Neural progenitor cell (in vitro differentiated cells): ENCODE measurements around the gene SLC2A10.

Experiments used
- EZH2phosphoT487 ChIP-seq: fragments of 200-600 bp; sonication (generic); IDR thresholded peaks from 2 replicates; pipeline ENCODE4 v1.6.1; 2017; ENCODE audit warnings: antibody characterized with exemption
- TF ChIP-seq, protein P1 (sequence below): fragments of 200-600 bp; sonication (generic); IDR thresholded peaks from 2 replicates; pipeline ENCODE4 v1.5.1; 2017; ENCODE audit warnings: antibody characterized with exemption, mild to moderate bottlenecking

DNA sequence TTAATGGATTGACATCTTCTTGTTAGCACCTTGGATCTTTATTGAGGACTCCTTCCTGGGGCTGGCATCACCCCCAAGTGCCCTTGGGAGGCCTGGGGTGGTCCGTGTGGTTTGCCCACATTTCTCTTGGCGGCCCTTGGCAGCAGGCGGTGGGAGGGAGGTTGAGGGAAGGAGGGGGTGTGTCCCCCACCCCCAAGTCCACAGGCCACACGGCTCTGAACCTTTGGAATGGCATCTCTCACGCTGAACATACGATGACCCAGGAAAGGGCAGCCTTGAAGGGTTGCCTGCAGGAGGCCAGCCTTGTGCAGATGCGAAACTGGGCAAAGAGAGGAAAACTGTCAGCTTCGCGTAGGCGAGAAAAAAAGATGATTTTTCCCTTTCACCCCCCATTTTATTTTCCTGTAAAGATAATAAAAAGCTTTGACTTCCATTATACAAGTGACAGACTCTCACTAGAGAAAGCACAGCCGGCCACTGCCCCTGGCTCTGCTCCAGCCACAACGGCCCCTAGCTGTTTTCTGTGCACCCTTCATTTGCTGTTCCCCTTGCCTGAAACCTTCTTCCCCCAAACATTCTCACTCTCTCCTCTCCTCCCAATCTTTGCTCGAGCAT is 56.2 kb downstream of the SLC2A10 start:
- TF ChIP-seq, protein P1, sequence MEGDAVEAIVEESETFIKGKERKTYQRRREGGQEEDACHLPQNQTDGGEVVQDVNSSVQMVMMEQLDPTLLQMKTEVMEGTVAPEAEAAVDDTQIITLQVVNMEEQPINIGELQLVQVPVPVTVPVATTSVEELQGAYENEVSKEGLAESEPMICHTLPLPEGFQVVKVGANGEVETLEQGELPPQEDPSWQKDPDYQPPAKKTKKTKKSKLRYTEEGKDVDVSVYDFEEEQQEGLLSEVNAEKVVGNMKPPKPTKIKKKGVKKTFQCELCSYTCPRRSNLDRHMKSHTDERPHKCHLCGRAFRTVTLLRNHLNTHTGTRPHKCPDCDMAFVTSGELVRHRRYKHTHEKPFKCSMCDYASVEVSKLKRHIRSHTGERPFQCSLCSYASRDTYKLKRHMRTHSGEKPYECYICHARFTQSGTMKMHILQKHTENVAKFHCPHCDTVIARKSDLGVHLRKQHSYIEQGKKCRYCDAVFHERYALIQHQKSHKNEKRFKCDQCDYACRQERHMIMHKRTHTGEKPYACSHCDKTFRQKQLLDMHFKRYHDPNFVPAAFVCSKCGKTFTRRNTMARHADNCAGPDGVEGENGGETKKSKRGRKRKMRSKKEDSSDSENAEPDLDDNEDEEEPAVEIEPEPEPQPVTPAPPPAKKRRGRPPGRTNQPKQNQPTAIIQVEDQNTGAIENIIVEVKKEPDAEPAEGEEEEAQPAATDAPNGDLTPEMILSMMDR, result no peak
- no peak for TF ChIP-seq EZH2phosphoT487
